K562 (cell line): Measurements from ENCODE around the gene ZNF749. TPM values are rescaled to one million over a fixed set of nuclear protein-coding genes. Genes with fewer than 3 reads are reported as not detected.
A peak's percentile ranks its signal among the peaks of the same experiment; 100 is the strongest.

Source experiments
- CREB1 ChIP-seq, 2 experiments: sonication (generic) in 1 of 2; formaldehyde crosslinking in 1 of 2; IDR thresholded peaks; 2 replicates each; pipeline versions ENCODE4 v1.6.1 to v1.8.0; 2012 to 2022; ENCODE audit warnings: inconsistent platforms in 1 of 2, mild to moderate bottlenecking in 1 of 2, missing genetic modification reagents in 1 of 2, moderate library complexity in 1 of 2
- CREM ChIP-seq: IDR thresholded peaks from 2 replicates; pipeline ENCODE4 v1.6.1; 2014; ENCODE audit warnings: antibody characterized with exemption, low read depth
- GABPB2 ChIP-seq: fragments of 250-450 bp; sonication (Bioruptor Pico); conservative IDR thresholded peaks from 2 replicates; pipeline ENCODE4 v1.5.1; 2021; ENCODE audit warnings: mild to moderate bottlenecking
- HDAC3 ChIP-seq: fragments of 450-650 bp; IDR thresholded peaks from 2 replicates; pipeline ENCODE4 v1.6.1; 2018; ENCODE audit warnings: borderline replicate concordance, mild to moderate bottlenecking, moderate library complexity; ENCODE audit not compliant: partially characterized antibody
- NFYB ChIP-seq: IDR thresholded peaks from 2 replicates; pipeline ENCODE4 v1.6.1; 2011; ENCODE audit warnings: mild to moderate bottlenecking, moderate library complexity; ENCODE audit not compliant: insufficient read length; ENCODE audit errors: extremely low read depth
- NR2C1 ChIP-seq, 2 experiments: fragments of 450-650 bp; IDR thresholded peaks; 2 replicates each; pipeline ENCODE4 v1.6.1; 2017; ENCODE audit warnings: mild to moderate bottlenecking in 2 of 2, antibody characterized with exemption in 1 of 2, inconsistent platforms in 1 of 2, missing compliant biosample characterization in 1 of 2, missing genetic modification characterization in 1 of 2
- NR4A1 ChIP-seq, 2 experiments: fragments of 250-450 bp in 1 of 2; fragments of 450-650 bp in 1 of 2; sonication (Bioruptor Pico) in 1 of 2; IDR thresholded peaks; 2 replicates each; pipeline versions ENCODE4 v1.4.0 to v1.6.1; 2016 to 2020; ENCODE audit warnings: mild to moderate bottlenecking in 2 of 2, missing compliant biosample characterization in 1 of 2, missing genetic modification characterization in 1 of 2, moderate library complexity in 1 of 2
- PHB ChIP-seq: fragments of 250-450 bp; sonication (Bioruptor Pico); IDR thresholded peaks from 2 replicates; pipeline ENCODE4 v1.5.0; 2021
- PHF20 ChIP-seq: fragments of 450-650 bp; IDR thresholded peaks from 2 replicates; pipeline ENCODE4 v1.6.1; 2018; ENCODE audit not compliant: partially characterized antibody
- POLR2B ChIP-seq: fragments of 450-650 bp; IDR thresholded peaks from 2 replicates; pipeline ENCODE4 v1.6.1; 2018; ENCODE audit warnings: low read depth; ENCODE audit not compliant: partially characterized antibody
- SIRT6 ChIP-seq: IDR thresholded peaks from one replicate; pipeline ENCODE4 v1.6.1; 2012; ENCODE audit warnings: low read depth, mild to moderate bottlenecking, control low read depth, inconsistent platforms, low read length, moderate library complexity
- SRSF1 ChIP-seq: fragments of 200-400 bp; formaldehyde crosslinking; IDR thresholded peaks from 2 replicates; pipeline ENCODE4 v1.6.1; 2017; ENCODE audit warnings: mild to moderate bottlenecking, low read depth, low read length, moderate library complexity
- TAF1 ChIP-seq: IDR thresholded peaks from 2 replicates; pipeline ENCODE4 v1.6.1; 2011; ENCODE audit warnings: mild to moderate bottlenecking, low read length, moderate library complexity; ENCODE audit not compliant: insufficient read depth, control insufficient read depth, severe bottlenecking; ENCODE audit errors: extremely low read depth
- TBP ChIP-seq: optimal IDR thresholded peaks from 2 replicates; pipeline ENCODE3; 2011; ENCODE audit warnings: low read depth, low read length, improper control_type of control experiment
- TEAD4 ChIP-seq, 2 experiments: sonication (generic) in 1 of 2; formaldehyde crosslinking in 1 of 2; IDR thresholded peaks; 2 replicates each; pipeline versions ENCODE4 v1.6.1 to v1.8.0; 2012 to 2022; ENCODE audit warnings: borderline replicate concordance in 1 of 2, inconsistent platforms in 1 of 2, low read length in 1 of 2, mild to moderate bottlenecking in 1 of 2, missing genetic modification reagents in 1 of 2
- ZBTB2 ChIP-seq: fragments of 450-650 bp; IDR thresholded peaks from 2 replicates; pipeline ENCODE4 v1.6.1; 2016; ENCODE audit warnings: antibody characterized with exemption
- ZC3H11A ChIP-seq: IDR thresholded peaks from 2 replicates; pipeline ENCODE4 v1.6.1; 2012; ENCODE audit warnings: low read depth, low read length, improper control_type of control experiment
- ZNF766 ChIP-seq: fragments of 200-800 bp; sonication (Bioruptor generic); conservative IDR thresholded peaks from 2 replicates; pipeline ENCODE4 v1.6.1; 2016; ENCODE audit warnings: missing genetic modification characterization, missing compliant biosample characterization
- polyA plus RNA-seq, 8 experiments: library from polyadenylated mRNA; depleted of rRNA in 4 of 8; stranded (reverse) in 5 of 8; unstranded in 3 of 8; fragments of >200 nt; fragmentation: Nextera tagmentation in 2 of 8; fragmentation: Illumina TruSeq in 1 of 8; extraction: Ambion mirVana in 2 of 8; extraction: Trizol in 1 of 8; gene quantifications; 2 replicates each; pipeline versions ENCODE4 v1.2.1 to v1.2.3, GENCODE V29; 2011 to 2014; ENCODE audit warnings: inconsistent platforms in 1 of 8, missing spikeins in 1 of 8
- total RNA-seq, 7 experiments: library from RNA; depleted of rRNA in 6 of 7; stranded (reverse); fragments of >200 nt in 6 of 7; fragmentation: Illumina TruSeq in 2 of 7; extraction: Trizol in 2 of 7; gene quantifications; 2 replicates each; pipeline versions ENCODE4 v1.2.1 to v1.2.3, GENCODE V29; 2011 to 2021; ENCODE audit warnings: low replicate concordance in 1 of 7
- TF ChIP-seq, protein P1 (sequence below): sonication (generic); formaldehyde crosslinking; IDR thresholded peaks from 2 replicates; pipeline ENCODE4 v1.9.0; 2022; ENCODE audit warnings: mild to moderate bottlenecking, missing genetic modification reagents
- TF ChIP-seq, protein P2 (sequence below), 2 experiments: fragments of 450-650 bp; conservative IDR thresholded peaks; 2 replicates each; pipeline ENCODE4 v1.6.1; 2017; ENCODE audit warnings: mild to moderate bottlenecking in 2 of 2, moderate library complexity in 2 of 2
- TF ChIP-seq, protein P3 (sequence below): IDR thresholded peaks from 2 replicates; pipeline ENCODE4 v1.6.1; 2012; ENCODE audit warnings: low read depth, low read length, improper control_type of control experiment, borderline replicate concordance

Gene ZNF749
- total and polyA plus RNA-seq, 9 of the 15 experiments (the other 6 are each of a cell fraction or from before 2014, with no cell fraction given) = 5.3 to 33.2 (median 15.0) TPM

- TF ChIP-seq SRSF1 = 0 out of 2 replicates have a peak, but pooled peaks have one; percentile 10
- TF ChIP-seq NR2C1 (IDR thresholded peaks at IDR 0.05) = peak; percentile 82
- peak; percentile 91 for TF ChIP-seq NR2C1 (tag; IDR thresholded peaks at IDR 0.05)
- TF ChIP-seq NR4A1 (CRISPR knock-in tag; IDR thresholded peaks at IDR 0.05) = no peak
- TF ChIP-seq NR4A1 (tag; IDR thresholded peaks at IDR 0.05) = no peak
- TF ChIP-seq NFYB = peak; percentile 69
- TF ChIP-seq GABPB2 (CRISPR knock-in tag) = no peak
- TF ChIP-seq TBP = peak; percentile 48
- peak; percentile 75 for TF ChIP-seq PHF20
- TF ChIP-seq, protein P1, sequence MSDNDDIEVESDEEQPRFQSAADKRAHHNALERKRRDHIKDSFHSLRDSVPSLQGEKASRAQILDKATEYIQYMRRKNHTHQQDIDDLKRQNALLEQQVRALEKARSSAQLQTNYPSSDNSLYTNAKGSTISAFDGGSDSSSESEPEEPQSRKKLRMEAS (CRISPR knock-in tag) = peak; percentile 47; the same call in 1 of the 2 replicates
- TF ChIP-seq TAF1 = peak; percentile 47
- no peak for TF ChIP-seq PHB (CRISPR knock-in tag)
- peak; percentile 65 for TF ChIP-seq POLR2B
- TF ChIP-seq, protein P2, sequence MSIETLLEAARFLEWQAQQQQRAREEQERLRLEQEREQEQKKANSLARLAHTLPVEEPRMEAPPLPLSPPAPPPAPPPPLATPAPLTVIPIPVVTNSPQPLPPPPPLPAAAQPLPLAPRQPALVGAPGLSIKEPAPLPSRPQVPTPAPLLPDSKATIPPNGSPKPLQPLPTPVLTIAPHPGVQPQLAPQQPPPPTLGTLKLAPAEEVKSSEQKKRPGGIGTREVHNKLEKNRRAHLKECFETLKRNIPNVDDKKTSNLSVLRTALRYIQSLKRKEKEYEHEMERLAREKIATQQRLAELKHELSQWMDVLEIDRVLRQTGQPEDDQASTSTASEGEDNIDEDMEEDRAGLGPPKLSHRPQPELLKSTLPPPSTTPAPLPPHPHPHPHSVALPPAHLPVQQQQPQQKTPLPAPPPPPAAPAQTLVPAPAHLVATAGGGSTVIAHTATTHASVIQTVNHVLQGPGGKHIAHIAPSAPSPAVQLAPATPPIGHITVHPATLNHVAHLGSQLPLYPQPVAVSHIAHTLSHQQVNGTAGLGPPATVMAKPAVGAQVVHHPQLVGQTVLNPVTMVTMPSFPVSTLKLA (conservative IDR thresholded peaks at IDR 0.05) = peak; percentile 75 to 79
- TF ChIP-seq TEAD4 (IDR thresholded peaks at IDR 0.05; ENCODE audit: low read length) = no peak
- TF ChIP-seq TEAD4 (CRISPR knock-in tag; IDR thresholded peaks at IDR 0.05; ENCODE audit: borderline replicate concordance) = no peak
- no peak for TF ChIP-seq SIRT6
- TF ChIP-seq, protein P3, sequence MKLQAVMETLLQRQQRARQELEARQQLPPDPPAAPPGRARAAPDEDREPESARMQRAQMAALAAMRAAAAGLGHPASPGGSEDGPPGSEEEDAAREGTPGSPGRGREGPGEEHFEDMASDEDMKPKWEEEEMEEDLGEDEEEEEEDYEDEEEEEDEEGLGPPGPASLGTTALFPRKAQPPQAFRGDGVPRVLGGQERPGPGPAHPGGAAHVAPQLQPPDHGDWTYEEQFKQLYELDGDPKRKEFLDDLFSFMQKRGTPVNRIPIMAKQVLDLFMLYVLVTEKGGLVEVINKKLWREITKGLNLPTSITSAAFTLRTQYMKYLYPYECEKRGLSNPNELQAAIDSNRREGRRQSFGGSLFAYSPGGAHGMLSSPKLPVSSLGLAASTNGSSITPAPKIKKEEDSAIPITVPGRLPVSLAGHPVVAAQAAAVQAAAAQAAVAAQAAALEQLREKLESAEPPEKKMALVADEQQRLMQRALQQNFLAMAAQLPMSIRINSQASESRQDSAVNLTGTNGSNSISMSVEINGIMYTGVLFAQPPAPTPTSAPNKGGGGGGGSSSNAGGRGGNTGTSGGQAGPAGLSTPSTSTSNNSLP = no peak
- TF ChIP-seq ZBTB2 = peak; percentile 86
- TF ChIP-seq ZC3H11A = no peak
- peak; percentile 93 for TF ChIP-seq CREM
- TF ChIP-seq ZNF766 (CRISPR knock-in tag) = 0 out of 2 replicates have a peak, but pooled peaks have one; percentile 38
- peak; percentile 81 for TF ChIP-seq CREB1 (IDR thresholded peaks at IDR 0.05)
- peak; percentile 76 for TF ChIP-seq CREB1 (CRISPR knock-in tag; IDR thresholded peaks at IDR 0.05)
- TF ChIP-seq HDAC3 = no peak
Measured at GRCh38 chr19:57410877-57411671, 24.1 kb upstream of the ZNF749 start, which contains the start of gene ZNF17 (continued).
